SK-N-SH treated with all-trans-retinoic acid at 6 μM for 48 hours (cell line): ENCODE results near the gene CPNE4.

Source experiments
- ATAC-seq: fragments of 200-7000 bp; cut with Tn5 transposase; 3 replicates; pipeline ENCODE4 v1.9.1; 2020; ENCODE audit warnings: mild to moderate bottlenecking, moderate library complexity
- ARNTL ChIP-seq: fragments of 450-650 bp; formaldehyde crosslinking; IDR thresholded peaks from 2 replicates; pipeline ENCODE4 v1.5.0; 2020; ENCODE audit warnings: low read depth, mild to moderate bottlenecking, moderate library complexity, borderline replicate concordance
- CSDC2 ChIP-seq: fragments of 250-450 bp; sonication (Bioruptor Pico); IDR thresholded peaks from 2 replicates; pipeline ENCODE4 v1.5.0; 2020; ENCODE audit warnings: mild to moderate bottlenecking, moderate library complexity
- ESRRG ChIP-seq: fragments of 250-450 bp; sonication (Bioruptor Pico); IDR thresholded peaks from 2 replicates; pipeline ENCODE4 v1.6.1; 2021; ENCODE audit warnings: mild to moderate bottlenecking
- GLIS3 ChIP-seq: fragments of 250-450 bp; sonication (Bioruptor Pico); IDR thresholded peaks from 2 replicates; pipeline ENCODE4 v1.5.0; 2020; ENCODE audit warnings: mild to moderate bottlenecking, moderate library complexity
- OSR1 ChIP-seq: fragments of 250-450 bp; sonication (Bioruptor Pico); IDR thresholded peaks from 2 replicates; pipeline ENCODE4 v1.8.0; 2022; ENCODE audit warnings: moderate library complexity, mild to moderate bottlenecking, inconsistent platforms
- PATZ1 ChIP-seq: fragments of 250-450 bp; sonication (Bioruptor Pico); IDR thresholded peaks from 2 replicates; pipeline ENCODE4 v1.8.0; 2020; ENCODE audit warnings: mild to moderate bottlenecking, moderate library complexity, borderline replicate concordance
- PPARA ChIP-seq: fragments of 250-450 bp; sonication (Bioruptor Pico); IDR thresholded peaks from 2 replicates; pipeline ENCODE4 v1.5.0; 2020; ENCODE audit warnings: mild to moderate bottlenecking, borderline replicate concordance
- RARB ChIP-seq: fragments of 250-450 bp; sonication (Bioruptor Pico); IDR thresholded peaks from 2 replicates; pipeline ENCODE4 v1.8.0; 2021; ENCODE audit warnings: mild to moderate bottlenecking, moderate library complexity
- SNAI2 ChIP-seq: fragments of 250-450 bp; sonication (Bioruptor Pico); IDR thresholded peaks from 2 replicates; pipeline ENCODE4 v1.5.0; 2020; ENCODE audit warnings: mild to moderate bottlenecking, moderate library complexity
- TCF4 ChIP-seq: fragments of 250-450 bp; sonication (Bioruptor Pico); IDR thresholded peaks from 2 replicates; pipeline ENCODE4 v1.8.0; 2021; ENCODE audit warnings: mild to moderate bottlenecking, moderate library complexity, borderline replicate concordance
- TOX ChIP-seq: fragments of 250-450 bp; sonication (Bioruptor Pico); IDR thresholded peaks from 2 replicates; pipeline ENCODE4 v1.8.0; 2021; ENCODE audit warnings: mild to moderate bottlenecking, moderate library complexity, borderline replicate concordance
- TSHZ2 ChIP-seq: fragments of 250-450 bp; sonication (Bioruptor Pico); IDR thresholded peaks from 2 replicates; pipeline ENCODE4 v1.5.0; 2020; ENCODE audit warnings: mild to moderate bottlenecking, moderate library complexity
- ZC3H10 ChIP-seq: fragments of 250-450 bp; sonication (Bioruptor Pico); IDR thresholded peaks from 2 replicates; pipeline ENCODE4 v1.5.1; 2021; ENCODE audit warnings: mild to moderate bottlenecking, moderate library complexity
- ZFP3 ChIP-seq: fragments of 250-450 bp; sonication (Bioruptor Pico); IDR thresholded peaks from 2 replicates; pipeline ENCODE4 v1.5.0; 2020; ENCODE audit warnings: mild to moderate bottlenecking, moderate library complexity
- ZNF565 ChIP-seq: fragments of 450-650 bp; formaldehyde crosslinking; conservative IDR thresholded peaks from 2 replicates; pipeline ENCODE4 v1.5.0; 2020; ENCODE audit warnings: low read depth, mild to moderate bottlenecking, moderate library complexity
- ZNF70 ChIP-seq: fragments of 450-650 bp; formaldehyde crosslinking; IDR thresholded peaks from 2 replicates; pipeline ENCODE4 v1.5.0; 2020; ENCODE audit warnings: mild to moderate bottlenecking, moderate library complexity
- ZNF8 ChIP-seq: fragments of 450-650 bp; formaldehyde crosslinking; IDR thresholded peaks from 2 replicates; pipeline ENCODE4 v1.5.0; 2020; ENCODE audit warnings: mild to moderate bottlenecking, moderate library complexity
- TF ChIP-seq, protein P1 (sequence below): fragments of 250-450 bp; sonication (Bioruptor Pico); IDR thresholded peaks from 2 replicates; pipeline ENCODE4 v1.8.0; 2021; ENCODE audit warnings: low read depth, mild to moderate bottlenecking, moderate library complexity, borderline replicate concordance
- TF ChIP-seq, protein P2 (sequence below): fragments of 250-450 bp; sonication (Bioruptor Pico); IDR thresholded peaks from 2 replicates; pipeline ENCODE4 v1.5.1; 2021; ENCODE audit warnings: mild to moderate bottlenecking, moderate library complexity

CPNE4 gene

GRCh38 chr3:131957511-131957910 is 77.3 kb downstream of the CPNE4 start:
- ATAC-seq = no peak
- TF ChIP-seq PATZ1 (no peak), OSR1 (CRISPR knock-in tag) (no peak), CSDC2 (no peak), ZNF70 (CRISPR knock-in tag) (no peak), TCF4 (CRISPR knock-in tag) (no peak), ZNF565 (CRISPR knock-in tag) (no peak), ZFP3 (CRISPR knock-in tag) (no peak), GLIS3 (CRISPR knock-in tag) (no peak), ZNF8 (CRISPR knock-in tag) (no peak), PPARA (CRISPR knock-in tag) (no peak), ZC3H10 (CRISPR knock-in tag) (no peak), TOX (CRISPR knock-in tag) (no peak), RARB (CRISPR knock-in tag) (no peak), ARNTL (no peak), TSHZ2 (CRISPR knock-in tag) (no peak)
- TF ChIP-seq, protein P1, sequence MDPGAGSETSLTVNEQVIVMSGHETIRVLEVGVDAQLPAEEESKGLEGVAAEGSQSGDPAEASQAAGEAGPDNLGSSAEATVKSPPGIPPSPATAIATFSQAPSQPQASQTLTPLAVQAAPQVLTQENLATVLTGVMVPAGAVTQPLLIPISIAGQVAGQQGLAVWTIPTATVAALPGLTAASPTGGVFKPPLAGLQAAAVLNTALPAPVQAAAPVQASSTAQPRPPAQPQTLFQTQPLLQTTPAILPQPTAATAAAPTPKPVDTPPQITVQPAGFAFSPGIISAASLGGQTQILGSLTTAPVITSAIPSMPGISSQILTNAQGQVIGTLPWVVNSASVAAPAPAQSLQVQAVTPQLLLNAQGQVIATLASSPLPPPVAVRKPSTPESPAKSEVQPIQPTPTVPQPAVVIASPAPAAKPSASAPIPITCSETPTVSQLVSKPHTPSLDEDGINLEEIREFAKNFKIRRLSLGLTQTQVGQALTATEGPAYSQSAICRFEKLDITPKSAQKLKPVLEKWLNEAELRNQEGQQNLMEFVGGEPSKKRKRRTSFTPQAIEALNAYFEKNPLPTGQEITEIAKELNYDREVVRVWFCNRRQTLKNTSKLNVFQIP (CRISPR knock-in tag) = no peak
- TF ChIP-seq, protein P2, sequence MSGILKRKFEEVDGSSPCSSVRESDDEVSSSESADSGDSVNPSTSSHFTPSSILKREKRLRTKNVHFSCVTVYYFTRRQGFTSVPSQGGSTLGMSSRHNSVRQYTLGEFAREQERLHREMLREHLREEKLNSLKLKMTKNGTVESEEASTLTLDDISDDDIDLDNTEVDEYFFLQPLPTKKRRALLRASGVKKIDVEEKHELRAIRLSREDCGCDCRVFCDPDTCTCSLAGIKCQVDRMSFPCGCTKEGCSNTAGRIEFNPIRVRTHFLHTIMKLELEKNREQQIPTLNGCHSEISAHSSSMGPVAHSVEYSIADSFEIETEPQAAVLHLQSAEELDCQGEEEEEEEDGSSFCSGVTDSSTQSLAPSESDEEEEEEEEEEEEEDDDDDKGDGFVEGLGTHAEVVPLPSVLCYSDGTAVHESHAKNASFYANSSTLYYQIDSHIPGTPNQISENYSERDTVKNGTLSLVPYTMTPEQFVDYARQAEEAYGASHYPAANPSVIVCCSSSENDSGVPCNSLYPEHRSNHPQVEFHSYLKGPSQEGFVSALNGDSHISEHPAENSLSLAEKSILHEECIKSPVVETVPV (CRISPR knock-in tag) = no peak

- ATAC-seq = no peak
- no peak for TF ChIP-seq OSR1 (CRISPR knock-in tag)
- TF ChIP-seq, protein P2 (CRISPR knock-in tag) = no peak
- TF ChIP-seq ZC3H10 (CRISPR knock-in tag) = no peak
- TF ChIP-seq, protein P1 (CRISPR knock-in tag) = no peak
- TF ChIP-seq PPARA (CRISPR knock-in tag) = no peak
- TF ChIP-seq TSHZ2 (CRISPR knock-in tag) = no peak
- no peak for TF ChIP-seq ZNF565 (CRISPR knock-in tag)
- TF ChIP-seq ZNF8 (CRISPR knock-in tag) = no peak
- TF ChIP-seq ZFP3 (CRISPR knock-in tag) = no peak
- no peak for TF ChIP-seq SNAI2 (CRISPR knock-in tag)
- TF ChIP-seq ESRRG (CRISPR knock-in tag) = no peak
- TF ChIP-seq PATZ1 = no peak
Observed at GRCh38 chr3:131948806-131949205, 86.0 kb downstream of the CPNE4 start.
